Gastrocnemius medialis (tissue), 4 donors: Measurements from ENCODE around the gene SLC6A1.
"Not testable (repeated sequence)": the region's sequence is repeated elsewhere in the genome, so short reads cannot be mapped to it uniquely, and the experiment has no call there.

Experiments
- CTCF ChIP-seq, 5 experiments: fragments of 450-650 bp in 3 of 5; fragments of 200-600 bp in 2 of 5; sonication (generic) in 2 of 5; IDR thresholded peaks in 4 of 5; conservative IDR thresholded peaks in 1 of 5; 1 replicate in 4 of 5; 2 replicates in 1 of 5; pipeline ENCODE4 v1.5.1; 2016 to 2019; ENCODE audit warnings: antibody characterized with exemption in 5 of 5, mild to moderate bottlenecking in 3 of 5, moderate library complexity in 3 of 5
- POLR2A ChIP-seq, 2 donors: fragments of 450-650 bp; IDR thresholded peaks; one replicate each; pipeline ENCODE4 v1.6.1; 2017; ENCODE audit warnings: antibody characterized with exemption in 2 of 2, mild to moderate bottlenecking in 2 of 2, moderate library complexity in 2 of 2

- TF ChIP-seq POLR2A (IDR thresholded peaks at IDR 0.05); CTCF (IDR thresholded peaks at IDR 0.05 in 4 of 5, conservative IDR thresholded peaks at IDR 0.05 in 1 of 5): not testable (repeated sequence)
Measured at GRCh38 chr3:11061268-11061871, 68.8 kb downstream of the SLC6A1 start.
